OCI-LY3 (cell line): Measurements from ENCODE around the gene PTPN1.

Source experiments
- CTCF ChIP-seq: fragments of 200-600, 300-600 bp; sonication (generic); IDR thresholded peaks from 2 replicates; pipeline ENCODE4 v1.5.1; 2014; ENCODE audit warnings: antibody characterized with exemption, low read length, low read depth
- EZH2phosphoT487 ChIP-seq: fragments of 200-600 bp; shearing (Covaris generic); IDR thresholded peaks from 2 replicates; pipeline ENCODE4 v1.6.1; 2018; ENCODE audit warnings: antibody characterized with exemption, mixed run types, low read depth

- TF ChIP-seq CTCF (no peak), EZH2phosphoT487 (no peak)
Measured at GRCh38 chr20:50624351-50625016, 114.3 kb downstream of the PTPN1 start.
